GM18502 (cell line): ENCODE results near the gene SPRR2E.
"Not testable (repeated sequence)": the region's sequence is repeated elsewhere in the genome, so short reads cannot be mapped to it uniquely, and the experiment has no call there.

Source experiments
- ATAC-seq: cut with Tn5 transposase; IDR thresholded peaks from one replicate; pipeline ENCODE4 v1.9.1; 2021; ENCODE audit warnings: mild to moderate bottlenecking; ENCODE audit not compliant: unreplicated experiment, poor library complexity

SPRR2E gene

GRCh38 chr1:153094426-153094825 lies at the start of gene SPRR2E:
Gene SPRR2E, minus strand, starts transcription at chr1:153094526. Its CDS starts 775 bp downstream, at chr1:153093751.
- no peak for ATAC-seq

GRCh38 chr1:153141377-153141776 lies 47.1 kb upstream of the SPRR2E start:
- ATAC-seq, result no peak

DNA sequence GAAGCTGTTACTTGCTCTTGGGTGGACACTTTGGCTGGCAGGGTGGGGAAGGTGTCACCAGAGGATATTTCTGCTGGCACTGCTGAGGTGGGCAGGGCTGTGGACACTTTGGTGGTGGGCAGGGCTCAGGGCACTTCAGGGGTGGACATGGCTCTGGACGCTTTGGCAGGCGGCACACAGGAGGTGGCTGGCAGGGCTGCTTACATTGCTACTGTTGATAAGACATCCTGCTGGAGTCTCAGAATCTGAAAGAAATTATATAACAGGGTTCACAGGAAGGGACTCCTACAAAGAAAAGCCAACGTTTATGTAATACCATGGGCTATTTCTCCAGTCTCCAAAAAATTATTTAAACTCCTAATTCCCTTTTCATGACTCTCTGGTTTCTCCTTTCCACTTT lies 46.2 kb upstream of the SPRR2E start:
- ATAC-seq, result no peak

DNA sequence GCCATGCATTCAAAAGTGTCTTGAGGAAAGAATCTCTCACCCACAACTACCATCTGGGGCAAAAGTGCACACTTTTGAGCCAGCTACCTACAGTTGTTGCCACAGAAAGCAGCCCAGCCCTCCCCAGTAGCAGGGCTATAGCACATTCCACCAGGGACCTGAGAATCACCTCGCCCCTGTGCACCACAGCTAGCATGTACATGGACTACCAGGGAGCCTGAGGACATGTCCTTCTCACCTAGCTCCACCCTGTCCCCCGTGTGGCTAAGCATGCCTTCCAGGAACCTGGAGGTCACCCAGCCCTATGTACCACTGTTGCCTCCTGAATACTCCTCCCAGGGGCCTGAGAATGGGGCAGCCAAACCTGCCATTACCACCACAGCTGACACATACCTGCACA lies 39.4 kb upstream of the SPRR2E start:
- ATAC-seq, result no peak

GRCh38 chr1:153133267-153133666 lies 38.9 kb upstream of the SPRR2E start:
- ATAC-seq, result no peak

DNA sequence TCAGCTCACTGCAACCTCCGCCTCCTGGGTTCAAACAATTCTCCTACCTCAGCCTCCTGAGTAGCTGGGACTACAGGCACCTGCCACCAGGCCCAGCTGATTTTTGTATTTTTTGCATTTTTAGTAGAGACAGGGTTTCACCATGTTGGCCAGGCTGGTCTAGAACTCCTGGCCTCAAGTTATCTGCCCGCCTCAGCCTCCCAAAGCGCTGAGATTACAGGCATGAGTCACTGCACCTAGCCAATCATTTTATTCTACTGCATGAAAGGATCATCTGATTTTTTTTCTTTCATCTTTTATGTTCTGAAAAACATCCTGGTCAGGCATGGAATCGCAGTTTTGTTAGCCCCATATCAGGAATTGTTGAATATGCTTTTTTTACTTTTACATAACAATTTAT lies 34.4 kb upstream of the SPRR2E start:
- ATAC-seq, result not testable (repeated sequence)

DNA sequence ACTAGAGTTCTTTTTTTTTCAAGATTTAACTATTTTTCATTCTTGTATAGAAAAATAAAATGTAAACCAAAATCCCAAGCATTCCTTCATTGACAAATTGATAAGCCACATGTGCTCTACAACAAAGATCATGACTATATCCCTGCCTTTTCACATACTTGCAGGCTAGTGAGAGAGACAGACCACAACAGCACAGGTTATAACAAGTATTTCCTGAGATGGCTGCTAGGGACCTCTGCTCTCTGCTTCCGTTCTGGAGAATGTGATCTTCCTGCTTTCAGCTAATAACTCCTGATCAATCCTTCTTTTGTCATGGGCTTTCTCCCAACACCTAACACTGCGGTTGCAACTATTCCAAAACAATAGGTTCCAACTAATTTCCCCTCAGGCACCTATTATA lies 33.0 kb upstream of the SPRR2E start:
- ATAC-seq, result no peak

GRCh38 chr1:153125536-153125935 lies 31.2 kb upstream of the SPRR2E start:
- no peak for ATAC-seq

- not testable (repeated sequence) for ATAC-seq
Measured at GRCh38 chr1:153123793-153124192, 29.5 kb upstream of the SPRR2E start.

- no peak for ATAC-seq
Measured at GRCh38 chr1:153122831-153123421, 28.6 kb upstream of the SPRR2E start.

- no peak for ATAC-seq
Measured at GRCh38 chr1:153120945-153121344, 26.6 kb upstream of the SPRR2E start.

- no peak for ATAC-seq
Measured at GRCh38 chr1:153119491-153119971, 25.2 kb upstream of the SPRR2E start.

DNA sequence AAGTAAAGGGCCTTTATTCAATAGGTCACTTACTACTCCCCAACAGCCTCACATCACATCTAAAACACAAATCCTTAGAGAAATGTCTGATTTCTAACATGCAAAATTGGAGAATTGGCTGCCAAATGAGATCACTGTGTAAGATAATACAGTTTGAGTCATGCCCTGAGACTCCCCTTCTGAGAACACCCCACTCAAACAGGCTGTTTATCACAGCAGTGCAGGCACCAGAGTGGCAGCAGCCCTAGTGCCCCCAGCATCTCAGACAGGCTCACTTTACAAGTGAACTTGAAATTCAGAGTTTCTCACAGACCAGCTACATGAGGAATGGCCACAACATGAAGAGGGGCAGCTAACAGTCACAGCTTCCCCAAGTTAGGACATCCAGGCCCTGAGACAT lies 20.9 kb upstream of the SPRR2E start:
- ATAC-seq, result not testable (repeated sequence)

- ATAC-seq, result no peak
Measured at GRCh38 chr1:153113416-153113815, 19.1 kb upstream of the SPRR2E start, which contains the start of gene SPRR2F. Gene SPRR2F, minus strand, starts transcription at chr1:153113516. Its CDS starts 783 bp downstream, at chr1:153112733.

DNA sequence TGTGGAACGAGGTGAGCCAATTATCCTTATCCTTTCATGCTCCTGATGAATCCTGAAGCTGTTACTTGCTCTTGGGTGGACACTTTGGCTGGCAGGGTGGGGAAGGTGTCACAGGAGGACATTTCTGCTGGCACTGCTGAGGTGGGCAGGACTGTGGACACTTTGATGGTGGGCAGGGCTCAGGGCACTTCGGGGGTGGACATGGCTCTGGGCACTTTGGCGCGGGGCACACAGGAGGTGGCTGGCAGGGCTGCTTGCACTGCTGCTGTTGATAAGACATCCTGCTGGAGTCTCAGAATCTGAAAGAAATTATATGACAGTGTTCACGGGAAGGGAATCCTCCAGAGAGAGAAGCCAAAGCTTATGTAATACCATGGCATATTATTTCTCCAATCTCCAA lies 18.1 kb upstream of the SPRR2E start:
- not testable (repeated sequence) for ATAC-seq

DNA sequence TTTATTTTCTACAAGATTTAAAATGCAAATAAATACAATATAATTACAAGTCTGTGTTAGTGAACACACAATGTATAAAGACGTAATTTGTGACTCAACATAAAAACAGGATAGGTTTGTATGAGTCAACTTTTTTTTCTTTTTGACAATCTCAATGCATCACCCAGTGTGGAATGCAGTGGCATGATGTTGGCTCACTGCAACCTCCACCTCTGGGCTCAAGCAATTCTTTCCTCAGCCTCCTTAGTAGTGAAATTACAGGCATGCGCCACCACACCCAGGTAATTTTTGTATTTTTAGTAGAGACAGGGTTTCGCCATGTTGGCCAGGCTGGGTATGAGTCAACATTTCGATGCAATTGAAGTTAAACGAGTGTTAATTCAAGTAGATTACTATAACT lies 5.9 kb upstream of the SPRR2E start:
- ATAC-seq, result no peak

DNA sequence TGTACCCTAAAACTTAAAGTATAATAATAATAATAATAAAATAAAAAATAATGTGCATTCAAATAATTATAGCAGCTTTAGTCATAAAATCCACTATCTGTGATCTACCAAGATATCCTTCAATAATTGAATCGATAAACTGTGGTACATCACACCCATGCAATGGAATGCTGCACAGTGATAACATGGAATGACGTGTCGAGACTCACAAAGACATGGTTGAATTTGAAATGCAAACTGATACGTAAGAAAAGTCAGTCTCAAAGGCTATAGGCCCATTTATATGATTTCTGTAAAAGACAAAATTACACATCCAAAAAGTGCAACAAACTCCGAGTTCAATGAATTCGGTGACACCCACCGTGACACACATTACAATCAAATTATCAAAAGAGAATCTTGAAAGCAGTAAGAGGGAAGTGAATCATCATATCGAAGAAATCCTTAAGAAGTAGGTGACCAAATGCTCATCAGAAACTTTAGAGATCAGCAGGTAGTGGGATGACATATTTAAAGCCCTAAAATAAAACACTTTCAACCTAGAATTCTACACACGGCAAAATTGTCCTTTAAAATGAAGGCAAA lies 5.2 kb upstream of the SPRR2E start:
- no peak for ATAC-seq

DNA sequence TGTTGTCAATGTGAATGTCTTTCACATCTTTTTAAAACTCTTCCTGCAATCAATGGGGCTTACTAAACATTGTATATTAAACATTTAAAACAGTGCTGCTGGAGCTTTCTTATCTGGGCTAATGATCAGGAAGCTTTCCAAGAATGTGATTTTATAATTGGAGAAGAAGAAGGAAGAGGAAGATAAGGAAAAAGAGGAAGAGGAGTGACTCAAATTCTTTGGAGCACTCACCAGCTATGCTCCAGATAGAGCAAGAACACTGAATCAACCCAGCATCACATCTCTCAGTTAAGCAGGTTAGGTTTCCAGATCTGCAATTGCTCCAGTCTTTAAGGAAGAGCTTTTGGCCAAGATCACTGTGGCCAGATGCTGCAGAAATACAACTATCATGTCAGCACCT lies 1.4 kb upstream of the SPRR2E start:
- ATAC-seq, result no peak

DNA sequence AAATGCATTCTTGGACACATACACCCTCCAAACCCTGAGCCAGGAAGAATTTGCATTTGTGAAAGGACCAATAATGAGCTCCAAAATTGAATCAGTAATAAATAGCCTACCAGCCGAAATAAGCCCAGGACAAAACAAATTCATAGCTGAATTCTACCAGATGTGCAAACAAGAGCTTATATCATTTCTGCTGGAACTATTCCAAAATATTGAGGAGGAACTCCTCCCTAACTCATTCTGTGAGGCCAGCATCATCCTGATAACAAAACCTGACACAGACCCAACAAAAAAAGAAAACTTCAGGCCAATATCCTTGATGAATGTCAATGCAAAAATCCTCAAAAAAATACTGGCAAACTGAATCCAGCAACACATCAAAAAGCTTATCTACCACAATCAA lies 6.7 kb downstream of the SPRR2E start:
- no peak for ATAC-seq

GRCh38 chr1:153081736-153082135 lies 12.6 kb downstream of the SPRR2E start:
- no peak for ATAC-seq

GRCh38 chr1:153072806-153073726 lies 21.3 kb downstream of the SPRR2E start:
- ATAC-seq, result no peak
